NCI-H2196 (cell line): ENCODE data around the gene DCTD.

Experiments
- DNase-seq: peaks from one replicate; lab custom pipeline; 2025; ENCODE audit not compliant: unreplicated experiment; lab: John Stamatoyannopoulos, UW

The DCTD gene

DNA sequence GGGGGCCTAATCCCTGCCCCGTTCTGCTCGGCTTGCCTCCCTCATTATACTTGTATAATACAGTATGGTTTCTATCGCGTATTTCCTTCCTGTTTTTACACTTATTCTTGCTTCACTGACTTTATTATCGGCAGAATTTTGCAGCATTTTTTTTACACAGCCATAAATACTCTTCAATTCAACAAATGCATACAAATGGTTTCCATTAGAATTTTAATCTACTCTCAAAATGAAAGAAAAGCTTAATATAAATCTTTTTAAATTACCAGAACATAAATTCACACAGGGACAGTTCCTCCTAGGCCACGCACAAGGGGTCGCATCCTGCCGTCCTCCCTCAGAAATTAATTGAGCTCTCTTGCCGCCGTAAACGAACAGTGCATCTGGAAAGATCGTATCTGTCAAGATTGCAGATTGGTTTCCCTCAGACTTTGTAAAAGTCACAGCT is 42.9 kb downstream of the DCTD start:
- no peak for DNase-seq

DNA sequence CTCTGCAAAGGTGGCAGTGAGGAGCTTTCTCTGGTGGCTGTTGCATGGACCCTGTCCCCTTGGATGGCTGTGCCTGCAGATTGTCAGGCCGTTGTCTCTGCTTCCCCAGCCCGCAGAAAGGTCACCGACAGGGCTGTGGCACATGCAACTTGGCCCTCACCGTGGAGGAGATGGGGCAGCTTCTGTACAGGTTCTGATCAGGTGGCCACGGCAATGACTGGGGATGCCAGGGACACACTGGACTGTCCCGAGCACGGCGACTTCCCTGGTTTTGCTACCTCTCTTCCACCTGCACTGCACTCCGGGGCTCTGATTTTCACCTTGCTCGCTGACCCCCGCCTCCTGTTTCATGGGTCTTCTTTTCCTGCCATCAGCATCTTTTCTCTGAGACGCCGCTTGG is 43.5 kb downstream of the DCTD start:
- DNase-seq: no peak

DNA sequence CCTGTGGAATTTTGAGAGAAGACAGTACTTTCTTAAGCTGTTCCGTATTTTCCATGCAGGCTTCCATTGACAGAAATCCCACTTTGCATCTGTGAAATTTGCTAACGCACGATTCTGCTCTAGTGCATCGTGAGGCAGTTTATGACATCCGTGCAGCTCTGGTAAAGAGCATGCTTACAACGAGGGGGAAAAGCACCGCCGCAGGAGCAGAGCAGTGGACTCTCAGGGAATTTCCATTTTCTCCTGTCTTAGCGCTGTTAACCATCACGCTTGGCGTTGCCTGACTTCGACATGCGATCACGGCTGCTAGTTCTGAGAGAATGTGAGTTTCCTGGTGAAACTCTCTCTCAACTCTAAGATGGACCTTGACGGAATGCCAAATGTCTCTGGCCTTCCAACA is 43.9 kb downstream of the DCTD start:
- no peak for DNase-seq

DNA sequence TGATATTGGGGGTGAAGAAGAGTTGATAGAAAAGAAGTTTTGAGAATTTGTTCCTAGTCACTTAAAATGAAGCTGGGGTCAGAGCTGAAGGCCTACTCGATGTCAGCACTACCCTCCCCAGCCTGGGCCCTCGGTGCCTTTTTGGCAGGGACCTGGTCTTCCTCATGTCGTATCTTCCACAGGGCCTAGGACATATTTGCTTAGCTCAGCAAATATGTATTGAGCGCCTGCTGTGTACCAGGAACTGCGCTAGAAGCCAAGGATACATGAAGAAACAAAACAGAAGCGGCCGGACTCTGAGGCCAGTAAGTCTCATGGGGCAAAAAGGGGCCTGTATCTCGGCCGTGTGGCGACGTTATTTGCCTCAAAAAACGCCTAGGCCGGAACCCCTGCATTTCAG is 44.3 kb downstream of the DCTD start:
- DNase-seq: no peak

DNA sequence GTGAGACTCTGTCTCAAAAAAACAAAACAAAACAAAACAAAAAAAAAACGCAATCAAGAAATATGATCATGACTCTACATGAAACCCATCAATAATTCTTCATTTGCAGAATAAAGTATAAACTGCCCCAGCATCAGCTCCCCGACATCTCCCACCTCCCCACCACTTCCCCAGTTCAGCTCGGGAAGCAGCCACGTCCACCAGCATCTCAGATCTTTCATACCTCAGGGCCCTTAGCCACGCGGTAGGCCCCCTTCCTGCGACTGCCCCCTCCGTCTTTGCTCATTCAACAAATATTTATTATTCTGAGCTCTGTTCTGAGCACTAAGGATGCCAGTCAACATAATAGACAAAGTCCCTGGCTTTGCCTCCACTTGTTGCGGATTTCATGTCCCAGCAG is 45.6 kb downstream of the DCTD start:
- DNase-seq: no peak

DNA sequence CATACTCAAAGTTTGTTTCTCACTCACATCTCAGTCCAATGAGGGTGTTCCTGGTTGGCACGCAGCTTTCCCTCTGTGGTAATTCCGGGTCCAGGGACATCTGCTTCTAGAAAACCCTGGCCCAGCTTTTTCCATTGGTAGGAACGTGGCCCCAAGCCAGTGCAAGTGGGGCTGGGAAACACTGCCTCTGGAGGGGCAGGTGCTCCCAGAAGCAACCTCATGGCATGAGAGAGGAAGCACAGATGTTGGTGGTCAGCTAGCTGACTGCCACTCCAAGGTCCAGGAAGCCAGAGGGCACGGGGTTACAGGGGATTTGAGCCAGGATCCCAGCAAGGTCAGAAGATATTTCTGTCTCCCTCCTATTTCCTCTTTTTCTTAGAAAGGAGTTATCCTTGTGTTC is 47.5 kb downstream of the DCTD start:
- DNase-seq: no peak

DNA sequence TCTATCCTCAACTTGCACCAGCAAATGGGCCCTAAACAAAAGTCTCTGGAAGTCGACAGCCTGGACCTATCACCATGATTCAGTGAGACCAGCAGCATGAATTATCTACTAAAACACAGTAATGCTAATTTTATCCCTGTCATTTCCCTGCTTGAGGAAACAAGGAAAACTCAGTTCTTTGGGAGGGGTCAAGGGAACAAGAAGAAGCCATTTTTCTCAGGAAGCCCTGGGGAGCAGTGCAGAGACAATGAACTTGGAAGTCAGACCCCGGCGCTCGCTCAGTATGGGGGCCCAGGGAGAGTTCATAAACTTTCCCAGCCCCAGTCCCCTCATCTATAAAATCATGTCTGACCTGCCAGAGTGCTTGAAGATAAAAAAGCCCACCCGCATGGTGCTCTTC is 50.4 kb downstream of the DCTD start:
- no peak for DNase-seq

DNA sequence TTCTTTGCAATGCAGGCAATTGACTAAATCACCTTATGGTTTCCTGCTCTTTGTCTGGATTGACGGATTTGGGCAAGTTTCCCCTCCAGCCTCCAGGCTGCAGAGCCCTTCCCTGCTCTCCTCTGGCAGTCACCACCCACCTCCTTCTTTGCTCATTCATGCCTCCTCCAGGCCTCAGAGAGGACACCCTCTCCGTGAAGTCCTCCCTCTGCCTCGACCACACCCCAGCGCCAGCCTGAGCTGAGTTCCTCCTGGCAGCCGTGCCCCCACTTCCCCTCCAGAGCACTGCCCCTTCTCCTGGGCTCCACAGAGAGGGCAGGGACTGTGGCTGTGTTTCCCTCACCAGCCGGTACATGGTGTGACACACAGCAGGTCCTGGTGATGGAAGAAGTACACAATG is 53.7 kb downstream of the DCTD start:
- no peak for DNase-seq

DNA sequence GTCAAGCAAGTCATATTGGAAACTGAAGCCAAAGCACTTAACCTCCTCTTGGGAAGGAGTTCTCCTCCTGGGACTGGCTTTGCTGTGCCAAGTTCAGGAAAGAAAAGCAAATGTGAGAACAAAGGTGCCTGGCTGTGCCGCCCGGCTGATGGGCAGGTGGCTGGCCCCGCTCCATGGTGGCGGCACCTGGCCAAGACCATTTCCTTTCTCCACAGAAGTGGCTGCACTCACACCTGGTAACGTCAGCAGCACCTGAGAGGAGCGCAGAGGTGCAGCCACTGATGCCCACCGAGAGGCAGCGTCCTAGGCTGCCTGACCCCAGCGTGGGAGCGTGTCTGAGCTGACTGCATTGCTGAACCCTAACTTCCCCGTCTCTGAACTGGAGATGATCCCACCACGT is 54.3 kb downstream of the DCTD start:
- peak; percentile 63 for DNase-seq

DNA sequence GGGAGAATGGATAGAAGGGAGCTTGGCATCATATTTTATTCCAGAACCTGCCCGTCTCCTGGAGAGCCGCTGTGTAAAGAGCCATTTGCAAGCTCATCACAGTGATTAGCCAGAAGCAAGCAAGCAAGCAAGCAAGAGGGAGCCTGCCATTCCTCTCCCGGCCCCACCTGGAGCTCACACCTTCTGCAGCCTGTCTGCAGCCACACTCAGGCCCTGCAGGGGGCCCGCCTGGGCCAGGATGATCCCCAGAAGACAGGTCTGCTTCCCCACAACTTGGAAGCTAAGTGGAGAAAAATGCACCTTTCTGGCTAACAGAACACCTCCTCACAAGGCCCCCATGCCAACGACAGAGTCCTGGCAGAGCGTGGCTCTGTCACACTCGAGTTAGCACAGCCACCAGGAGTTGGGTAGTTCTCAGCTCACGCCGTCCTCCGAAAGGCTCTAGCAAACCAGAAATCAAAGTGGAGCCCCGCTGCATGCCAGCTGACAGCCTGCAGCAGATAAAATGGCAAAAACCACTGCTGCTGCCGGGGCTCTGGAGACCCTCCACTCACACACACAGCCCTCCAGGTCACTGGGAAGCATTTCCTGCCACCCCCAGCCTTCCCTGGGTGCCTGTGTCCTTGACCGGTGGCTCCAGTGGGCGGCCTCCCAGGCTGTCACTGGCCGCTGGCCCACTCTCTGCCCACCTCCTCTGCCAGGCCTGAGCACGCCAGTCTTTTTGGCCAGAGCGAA is 54.9 kb downstream of the DCTD start:
- DNase-seq: peak; percentile 20

DNA sequence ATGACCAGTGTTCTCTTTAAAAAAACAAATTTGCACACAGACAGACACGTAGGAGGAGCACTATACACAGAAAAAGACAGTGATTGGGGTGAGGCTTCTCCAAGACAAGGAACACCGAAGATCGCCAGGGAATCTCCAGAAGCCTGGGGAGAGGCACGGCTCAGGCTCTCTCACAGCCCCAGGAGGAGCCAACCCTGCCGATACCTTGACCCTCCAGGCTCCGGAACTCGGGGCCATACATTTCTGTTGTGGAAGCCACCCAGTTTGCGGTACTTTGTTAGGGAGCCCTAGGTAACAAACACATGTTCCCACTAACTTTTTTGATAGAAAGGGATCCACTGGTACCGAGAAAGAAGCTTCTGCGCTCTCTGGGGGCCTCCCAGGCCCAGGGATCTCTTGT is 55.8 kb downstream of the DCTD start:
- no peak for DNase-seq

DNA sequence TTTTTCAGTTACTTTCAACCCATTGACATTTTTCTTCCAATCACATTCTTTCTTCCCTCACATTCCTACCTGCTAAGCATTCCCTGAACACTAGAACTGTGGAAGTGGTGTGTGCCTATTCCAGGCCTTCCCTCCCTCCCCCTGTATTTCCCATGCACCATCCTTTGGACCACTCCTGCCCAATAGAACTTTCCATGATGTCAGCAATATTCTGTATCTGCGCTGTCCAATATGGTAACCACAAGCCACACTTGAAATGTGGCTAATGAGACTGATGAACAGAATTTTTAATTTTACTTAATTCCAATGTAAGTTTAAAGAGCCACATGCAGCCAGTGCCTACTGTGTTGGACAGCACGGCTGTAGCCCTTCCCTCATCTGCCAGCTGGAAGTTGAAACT is 57.5 kb downstream of the DCTD start:
- no peak for DNase-seq

DNA sequence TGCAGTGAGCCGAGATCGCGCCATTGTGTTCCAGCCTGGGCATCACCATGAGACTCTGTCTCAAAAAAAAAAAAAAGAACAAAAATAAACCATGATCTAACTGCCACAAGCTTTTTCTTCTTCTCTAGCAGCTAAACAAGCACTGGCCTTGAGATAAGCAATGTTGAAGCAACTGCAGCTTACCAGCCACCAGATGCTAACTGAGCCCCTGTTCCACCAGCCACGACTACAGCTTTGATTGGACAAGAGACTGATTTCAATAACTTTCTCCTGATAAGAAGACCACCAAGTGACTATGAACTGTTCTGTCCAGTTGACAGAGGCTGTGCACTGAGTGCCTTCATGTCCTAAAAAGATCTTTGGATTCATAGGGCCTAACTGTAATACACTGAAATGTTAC is 58.5 kb downstream of the DCTD start:
- DNase-seq: no peak

DNA sequence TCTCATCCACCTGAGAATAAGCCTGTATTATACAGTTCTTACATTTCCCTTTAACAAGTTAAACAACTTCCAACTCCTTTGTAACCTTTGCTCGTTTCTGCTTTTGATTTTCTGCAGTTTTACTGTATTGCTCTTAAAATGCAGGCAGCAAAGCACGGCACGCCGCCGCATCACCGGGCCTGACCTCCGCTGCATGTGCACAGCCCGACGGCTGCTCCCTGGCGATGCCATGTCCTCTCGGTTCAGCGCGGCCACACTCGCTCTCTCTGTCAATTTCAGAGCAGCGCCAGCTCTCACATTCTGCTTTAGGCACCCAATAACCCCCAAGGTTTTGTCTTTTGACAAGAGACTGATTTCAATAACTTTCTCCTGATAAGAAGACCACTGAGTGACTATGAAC is 60.3 kb downstream of the DCTD start:
- no peak for DNase-seq

DNA sequence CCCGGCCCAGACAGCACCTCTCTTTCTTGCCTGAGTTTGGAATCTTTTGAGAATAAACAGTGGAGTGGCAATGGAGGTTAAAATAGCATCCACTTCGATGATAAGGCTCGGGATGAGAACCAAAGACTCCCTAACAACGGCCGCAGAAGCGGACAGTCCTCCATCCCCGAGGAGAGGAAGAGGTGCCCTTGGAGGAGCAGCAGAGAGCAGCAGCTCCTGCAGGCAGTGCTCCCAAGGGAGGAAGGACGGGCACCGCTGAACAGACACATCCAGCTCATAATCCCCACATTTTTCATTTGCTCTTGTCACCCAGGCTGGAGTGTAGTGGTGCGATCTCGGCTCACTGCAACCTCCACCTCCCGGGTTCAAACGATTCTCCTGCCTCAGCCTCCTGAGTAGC is 61.3 kb downstream of the DCTD start:
- DNase-seq: no peak

DNA sequence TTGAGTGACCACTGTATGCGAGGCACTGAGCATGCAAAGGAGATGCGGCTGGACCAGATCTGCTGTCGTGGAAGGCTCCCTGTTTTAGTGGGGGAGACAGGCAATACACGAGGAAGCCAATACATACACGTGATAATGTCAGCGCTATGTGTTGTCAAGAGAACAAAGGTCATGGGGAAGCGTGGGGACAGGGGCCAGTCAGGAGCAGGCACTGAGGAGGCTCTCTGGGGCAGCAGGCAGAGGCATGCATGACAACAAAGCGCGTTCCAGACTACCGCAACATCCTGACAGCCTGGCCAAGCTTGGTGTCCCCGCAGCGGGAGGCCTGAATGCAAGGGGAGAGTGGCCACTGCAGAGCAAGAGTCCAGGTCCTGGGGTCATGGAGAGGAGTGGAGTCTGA is 61.9 kb downstream of the DCTD start:
- no peak for DNase-seq

DNA sequence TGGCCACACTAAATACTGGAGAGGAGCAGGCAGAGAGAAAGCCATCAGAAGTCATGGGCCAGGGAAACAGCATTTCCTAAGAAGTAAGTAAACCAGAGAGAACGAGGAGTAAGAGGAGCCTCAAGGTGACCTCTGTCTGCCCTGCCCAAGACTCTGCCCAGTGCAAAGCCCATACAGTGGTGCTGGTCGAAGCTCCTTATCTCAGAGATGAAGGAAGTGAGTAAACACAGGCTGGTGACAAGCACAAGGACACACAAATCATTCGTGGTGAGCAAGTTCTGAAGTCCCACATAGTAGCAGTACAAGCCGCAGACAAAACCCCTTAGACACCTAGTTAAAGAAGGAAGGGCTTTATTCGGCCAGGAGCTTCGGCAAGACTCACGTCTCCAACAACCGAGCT is 62.7 kb downstream of the DCTD start:
- DNase-seq: no peak

DNA sequence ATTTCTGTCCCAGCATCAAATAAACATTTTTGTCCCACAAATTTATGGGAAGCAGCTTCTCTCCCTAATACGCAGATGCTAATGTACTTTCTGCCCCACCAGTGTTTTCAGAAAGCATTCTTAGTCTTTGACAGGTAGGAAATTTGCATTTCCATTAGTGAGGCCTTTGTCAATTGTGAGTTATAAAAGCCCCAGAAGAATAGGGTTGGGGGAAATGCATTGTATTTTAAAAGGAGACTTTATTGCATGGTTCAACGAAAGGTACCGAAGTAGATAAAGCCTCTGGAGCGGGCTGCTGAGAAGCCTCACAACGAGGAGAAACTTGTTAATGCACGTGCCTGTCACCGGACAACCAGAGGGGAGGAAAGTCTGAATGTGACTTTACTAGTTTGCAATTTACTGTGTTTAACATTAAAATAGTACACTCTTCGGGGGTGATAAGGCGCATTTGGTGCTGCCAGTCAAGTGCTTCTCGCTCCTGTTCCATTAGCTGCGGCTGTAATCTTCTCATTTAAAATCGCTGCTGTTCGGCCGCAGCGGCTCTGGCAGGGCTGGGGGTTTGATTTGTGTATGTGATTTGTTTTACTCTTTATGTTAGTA is 63.4 kb downstream of the DCTD start:
- DNase-seq: no peak

DNA sequence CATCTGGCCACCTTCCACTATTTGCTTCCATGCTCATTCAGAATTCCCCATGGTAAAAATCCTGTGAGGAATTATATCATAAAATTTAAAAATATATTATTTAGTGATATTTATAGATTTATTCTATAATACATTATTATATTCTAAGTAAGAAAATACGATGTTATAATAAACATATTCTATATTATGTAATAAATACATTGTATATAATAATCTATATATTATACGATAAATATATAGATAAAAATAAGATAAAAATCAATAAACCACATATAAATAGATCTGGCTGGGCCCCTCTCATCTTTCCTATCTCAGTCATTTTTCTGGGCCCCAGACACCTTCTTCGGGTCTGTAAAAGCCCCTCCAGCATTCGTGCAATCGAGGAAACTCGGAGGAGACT is 68.5 kb downstream of the DCTD start:
- DNase-seq: no peak

DNA sequence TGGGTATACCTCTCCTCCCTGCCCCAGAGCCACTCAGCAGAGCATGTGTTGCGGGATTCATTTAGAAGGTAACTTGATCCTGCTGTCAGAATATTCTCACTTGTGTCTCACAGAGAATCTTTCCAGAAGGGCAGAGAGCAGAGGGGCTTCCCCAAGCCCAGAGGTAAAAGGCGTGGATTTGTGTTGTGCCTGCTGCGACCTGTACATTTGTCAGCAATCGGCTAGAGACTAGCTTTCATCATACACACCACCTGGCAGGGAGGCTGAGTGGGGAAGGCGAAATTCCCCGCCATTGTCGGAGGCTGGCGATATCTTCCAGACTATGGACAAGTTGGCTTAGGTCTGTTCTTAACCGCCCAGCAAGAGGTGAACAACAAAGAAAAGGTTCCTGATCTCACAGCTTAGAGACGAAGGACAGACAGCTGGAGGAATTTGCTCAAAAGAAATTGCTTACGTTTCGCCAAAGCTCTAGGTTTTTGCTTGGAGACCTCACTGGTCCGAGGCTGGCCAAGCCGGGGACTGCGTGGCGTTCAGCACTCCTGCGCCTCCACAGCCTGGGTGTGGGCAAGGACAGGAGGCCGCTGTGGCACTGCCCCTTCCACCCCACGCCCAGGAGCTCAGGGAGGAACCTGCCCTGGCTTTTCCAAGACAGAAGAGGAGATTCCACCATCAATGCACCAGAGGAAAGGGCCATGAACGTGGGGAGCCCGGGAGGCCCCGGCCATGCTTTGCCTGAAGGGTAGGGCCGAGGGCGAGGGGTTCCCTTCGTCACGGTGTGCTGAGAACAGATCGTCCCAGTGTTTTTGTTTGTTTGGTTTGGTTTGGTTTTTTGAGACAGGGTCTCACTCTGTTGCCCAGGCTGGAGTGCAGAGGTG is 69.4 kb downstream of the DCTD start:
- no peak for DNase-seq

DNA sequence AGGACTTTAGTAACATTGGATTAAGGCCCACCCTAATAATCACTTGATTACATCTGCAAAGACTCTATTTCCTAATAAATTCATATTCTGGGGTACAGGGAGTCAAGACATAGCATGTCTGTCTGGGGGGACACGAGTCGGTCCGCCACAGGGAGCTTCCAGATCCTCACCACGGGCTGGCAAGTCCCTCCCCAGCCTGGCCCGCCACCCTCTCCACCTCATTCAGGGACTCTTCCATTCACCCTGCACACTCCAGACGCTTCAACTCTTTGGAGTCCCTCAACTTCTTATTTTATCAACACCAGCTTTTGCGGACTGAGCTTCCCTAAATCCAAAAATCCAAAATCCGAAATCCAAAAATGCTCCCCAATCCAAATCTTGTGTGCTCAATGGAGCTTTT is 71.2 kb downstream of the DCTD start:
- no peak for DNase-seq

DNA sequence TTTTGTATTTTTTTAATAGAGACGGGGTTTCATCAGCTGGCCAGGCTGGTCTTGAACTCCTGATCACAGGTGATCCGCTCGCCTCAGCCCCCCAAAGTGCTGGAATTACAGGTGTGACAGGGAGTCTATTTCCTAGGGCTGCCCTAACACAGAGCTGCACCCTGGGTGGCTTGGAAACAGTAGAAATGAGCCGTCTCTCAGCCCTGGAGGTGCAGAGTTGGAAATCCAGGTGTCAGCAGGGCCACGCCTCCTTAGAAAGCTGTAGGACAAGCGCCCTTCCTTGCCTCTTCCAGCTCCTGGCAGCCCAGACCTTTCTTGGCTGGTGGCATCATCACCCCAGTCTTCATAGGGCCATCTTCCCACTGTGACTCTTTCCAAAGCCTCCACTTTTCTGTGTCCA is 71.6 kb downstream of the DCTD start:
- no peak for DNase-seq
